HL-60 (cell line): ENCODE data around the gene ULK1.

ENCODE experiments used
- DNase-seq, 2 experiments: peaks; one replicate each; pipeline ENCODE4 v3.0.0-alpha.2; 2010 to 2020; ENCODE audit warnings: low read depth in 1 of 2, low spot score in 1 of 2
- H3K27ac ChIP-seq: fragments of 250-450 bp; sonication (Bioruptor Pico); replicated peaks from 2 replicates; pipeline ENCODE4 v1.5.1; 2020; ENCODE audit warnings: mild to moderate bottlenecking, moderate library complexity
- H3K27me3 ChIP-seq: fragments of 250-450 bp; sonication (Bioruptor Pico); 2 replicates; pipeline ENCODE4 v1.5.1; 2021; ENCODE audit warnings: mild to moderate bottlenecking, moderate library complexity; ENCODE audit not compliant: insufficient read depth, poor library complexity, severe bottlenecking
- H3K4me3 ChIP-seq: replicated peaks from 2 replicates; pipeline ENCODE4 v1.5.1; 2011; ENCODE audit warnings: mild to moderate bottlenecking, control low read depth, low read length; ENCODE audit not compliant: insufficient read depth
- CTCF ChIP-seq: IDR thresholded peaks from one replicate; pipeline ENCODE4 v1.5.1; 2011; ENCODE audit warnings: low read length, control low read depth, inconsistent platforms; ENCODE audit not compliant: insufficient read depth
- GABPA ChIP-seq: IDR thresholded peaks from 2 replicates; pipeline ENCODE4 v1.6.1; 2012; ENCODE audit warnings: low read depth
- POLR2AphosphoS5 ChIP-seq: IDR thresholded peaks from 2 replicates; pipeline ENCODE4 v1.6.1; 2012; ENCODE audit warnings: low read depth
- SPI1 ChIP-seq: IDR thresholded peaks from 2 replicates; pipeline ENCODE4 v1.6.1; 2012; ENCODE audit warnings: low read depth, mild to moderate bottlenecking, borderline replicate concordance
- TF ChIP-seq, protein P1 (sequence below): IDR thresholded peaks from 2 replicates; pipeline ENCODE4 v1.6.1; 2012; ENCODE audit warnings: low read depth; ENCODE audit not compliant: insufficient replicate concordance

ULK1 gene

GRCh38 chr12:131920902-131921840 is 26.7 kb downstream of the ULK1 start:
- DNase-seq: no peak
- TF ChIP-seq GABPA (no peak), SPI1 (no peak), POLR2AphosphoS5 (no peak), CTCF (no peak)
- TF ChIP-seq, protein P1, sequence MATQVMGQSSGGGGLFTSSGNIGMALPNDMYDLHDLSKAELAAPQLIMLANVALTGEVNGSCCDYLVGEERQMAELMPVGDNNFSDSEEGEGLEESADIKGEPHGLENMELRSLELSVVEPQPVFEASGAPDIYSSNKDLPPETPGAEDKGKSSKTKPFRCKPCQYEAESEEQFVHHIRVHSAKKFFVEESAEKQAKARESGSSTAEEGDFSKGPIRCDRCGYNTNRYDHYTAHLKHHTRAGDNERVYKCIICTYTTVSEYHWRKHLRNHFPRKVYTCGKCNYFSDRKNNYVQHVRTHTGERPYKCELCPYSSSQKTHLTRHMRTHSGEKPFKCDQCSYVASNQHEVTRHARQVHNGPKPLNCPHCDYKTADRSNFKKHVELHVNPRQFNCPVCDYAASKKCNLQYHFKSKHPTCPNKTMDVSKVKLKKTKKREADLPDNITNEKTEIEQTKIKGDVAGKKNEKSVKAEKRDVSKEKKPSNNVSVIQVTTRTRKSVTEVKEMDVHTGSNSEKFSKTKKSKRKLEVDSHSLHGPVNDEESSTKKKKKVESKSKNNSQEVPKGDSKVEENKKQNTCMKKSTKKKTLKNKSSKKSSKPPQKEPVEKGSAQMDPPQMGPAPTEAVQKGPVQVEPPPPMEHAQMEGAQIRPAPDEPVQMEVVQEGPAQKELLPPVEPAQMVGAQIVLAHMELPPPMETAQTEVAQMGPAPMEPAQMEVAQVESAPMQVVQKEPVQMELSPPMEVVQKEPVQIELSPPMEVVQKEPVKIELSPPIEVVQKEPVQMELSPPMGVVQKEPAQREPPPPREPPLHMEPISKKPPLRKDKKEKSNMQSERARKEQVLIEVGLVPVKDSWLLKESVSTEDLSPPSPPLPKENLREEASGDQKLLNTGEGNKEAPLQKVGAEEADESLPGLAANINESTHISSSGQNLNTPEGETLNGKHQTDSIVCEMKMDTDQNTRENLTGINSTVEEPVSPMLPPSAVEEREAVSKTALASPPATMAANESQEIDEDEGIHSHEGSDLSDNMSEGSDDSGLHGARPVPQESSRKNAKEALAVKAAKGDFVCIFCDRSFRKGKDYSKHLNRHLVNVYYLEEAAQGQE: no peak
- H3K4me3 ChIP-seq: no peak overlapping the region
- H3K27me3 ChIP-seq: no peaks in the 10 kb centered on the region
- H3K27ac ChIP-seq: no peak overlapping the region

- Histone ChIP-seq H3K27me3 (no peaks in the 10 kb centered on the region), H3K4me3 (no peak overlapping the region), H3K27ac (no peak overlapping the region)
- no peak for DNase-seq
- no peak for TF ChIP-seq GABPA
- no peak for TF ChIP-seq SPI1
- TF ChIP-seq, protein P1: no peak
- no peak for TF ChIP-seq CTCF
- TF ChIP-seq POLR2AphosphoS5: no peak
Observed at GRCh38 chr12:131921866-131922769, 27.7 kb downstream of the ULK1 start.

GRCh38 chr12:131922772-131923171 is 28.4 kb downstream of the ULK1 start:
- no peaks in the 10 kb centered on the region for H3K27me3 ChIP-seq
- DNase-seq: no peak
- H3K4me3 ChIP-seq: no peak overlapping the region
- H3K27ac ChIP-seq: no peak overlapping the region
- TF ChIP-seq, protein P1: no peak
- TF ChIP-seq CTCF (no peak), POLR2AphosphoS5 (no peak), GABPA (no peak), SPI1 (no peak)
